Measurements from ENCODE around the gene SLC66A2. TPM values are rescaled to one million over a fixed set of nuclear protein-coding genes. Genes with fewer than 3 reads are reported as not detected.

SLC66A2 gene
- total RNA-seq, 1 donor from 2014 or later = 52.9 TPM

GRCh38 chr18:79927607-79928562 is 23.6 kb downstream of the SLC66A2 start:
- H3K4me3 ChIP-seq = no peak overlapping the region
- no peak for TF ChIP-seq CTCF (IDR thresholded peaks at IDR 0.05)
- DNase-seq (ENCODE audit: low spot score in 2 of 2) = peak in 1 of 2 donors; percentile 47
- no peaks in the 10 kb centered on the region for H3K4me1 ChIP-seq
- peaks cover 20 to 37% of the 10 kb centered on the region in 2 donors for H3K36me3 ChIP-seq
- no peaks in the 10 kb centered on the region for H3K27me3 ChIP-seq
- intact Hi-C loops (cut with DNase I) = no loop called here
- H3K27ac ChIP-seq = no peak overlapping the region
- peaks cover 18 to 38% of the 10 kb centered on the region in 2 donors for H3K9me3 ChIP-seq

GRCh38 chr18:79926715-79927606 is 24.5 kb downstream of the SLC66A2 start:
- no peaks in the 10 kb centered on the region for H3K27me3 ChIP-seq
- TF ChIP-seq CTCF (IDR thresholded peaks at IDR 0.05) = no peak
- H3K9me3 ChIP-seq = peaks cover 16 to 29% of the 10 kb centered on the region in 2 donors
- H3K27ac ChIP-seq = no peak overlapping the region
- DNase-seq (ENCODE audit: low spot score in 2 of 2) = peak in 1 of 2 donors; percentile 59
- intact Hi-C loops (cut with DNase I) = no loop called here
- H3K4me1 ChIP-seq = no peaks in the 10 kb centered on the region
- H3K4me3 ChIP-seq = no peak overlapping the region
- H3K36me3 ChIP-seq = peaks cover 20 to 43% of the 10 kb centered on the region in 2 donors

- Histone ChIP-seq H3K27me3 (no peaks in the 10 kb centered on the region), H3K36me3 (peaks cover 20 to 43% of the 10 kb centered on the region in 2 donors), H3K9me3 (peaks cover 16 to 22% of the 10 kb centered on the region in 2 donors), H3K27ac (no peak overlapping the region), H3K4me1 (no peaks in the 10 kb centered on the region), H3K4me3 (no peak overlapping the region)
- DNase-seq (ENCODE audit: low spot score in 2 of 2) = peak in 1 of 2 donors; percentile 40
- intact Hi-C loops (cut with DNase I) = no loop called here
- TF ChIP-seq CTCF (IDR thresholded peaks at IDR 0.05) = no peak
Observed at GRCh38 chr18:79926306-79926705, 25.1 kb downstream of the SLC66A2 start.

- no peak for TF ChIP-seq CTCF (IDR thresholded peaks at IDR 0.05)
- Histone ChIP-seq H3K4me1 (no peaks in the 10 kb centered on the region), H3K27ac (no peak overlapping the region), H3K4me3 (no peak overlapping the region), H3K27me3 (no peaks in the 10 kb centered on the region), H3K9me3 (peaks cover 10 to 11% of the 10 kb centered on the region in 2 donors), H3K36me3 (peaks cover 19 to 43% of the 10 kb centered on the region in 2 donors)
- DNase-seq (ENCODE audit: low spot score in 2 of 2) = peak in 1 of 2 donors; percentile 52
- intact Hi-C loops (cut with DNase I) = no loop called here
Observed at GRCh38 chr18:79924814-79925731, 26.4 kb downstream of the SLC66A2 start.

Data from ascending aorta (tissue), 2 donors.